ENCODE results near the gene TMCC2.

- TF ChIP-seq GATA2 (IDR thresholded peaks at IDR 0.05; ENCODE audit: low read depth, low read length) = no peak
- no peak for TF ChIP-seq GATA3 (IDR thresholded peaks at IDR 0.05; ENCODE audit: low read depth, low read length)
Observed at GRCh38 chr1:205249651-205250050, 21.9 kb downstream of the TMCC2 start.

All from SH-SY5Y (cell line).